ENCODE results near the gene GPR37L1.
"Not testable (repeated sequence)": the region's sequence is repeated elsewhere in the genome, so short reads cannot be mapped to it uniquely, and the experiment has no call there.

GPR37L1 gene

DNA sequence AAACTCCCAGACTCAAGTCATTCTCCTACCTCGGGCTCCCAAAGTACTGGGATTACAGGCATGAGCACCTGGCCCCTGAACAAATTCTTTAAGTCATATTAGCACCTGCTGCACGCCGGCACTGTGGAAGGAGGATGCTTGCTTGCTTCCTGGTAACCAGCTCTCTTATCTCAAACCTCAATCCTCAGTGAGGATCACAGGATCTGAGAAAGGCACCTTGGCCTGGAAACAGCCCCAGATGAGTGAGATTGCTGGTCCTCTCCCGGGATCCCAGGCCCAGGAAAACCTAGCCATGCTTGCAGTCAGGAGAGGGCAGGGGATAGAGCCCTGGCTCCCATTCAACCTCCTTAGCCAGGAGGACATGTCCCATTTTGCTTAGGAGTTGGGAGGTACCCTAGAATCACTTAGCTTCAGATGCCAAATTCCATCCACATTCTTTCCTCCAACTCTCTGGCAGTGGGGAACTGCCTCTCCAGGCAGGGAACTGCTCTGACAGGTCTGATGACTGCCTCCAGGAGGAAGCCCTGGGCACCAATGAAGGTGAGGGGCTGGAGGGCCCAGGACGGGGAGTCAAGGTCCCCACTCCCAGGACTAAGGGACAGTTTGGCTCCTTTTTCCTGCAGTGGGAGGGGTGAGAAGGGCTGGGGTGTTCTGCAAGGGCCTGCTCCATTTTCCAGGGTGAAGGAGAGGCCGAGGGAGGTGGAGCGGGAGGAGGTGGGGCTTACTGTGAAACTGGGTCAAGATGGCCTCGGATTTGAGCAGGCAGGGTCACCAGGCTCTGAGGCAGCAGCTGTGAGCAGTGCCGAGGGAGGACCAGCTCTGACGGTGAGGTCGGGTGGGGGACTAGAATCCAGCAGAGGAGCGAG lies 9.5 kb downstream of the GPR37L1 start:
- in situ Hi-C loops (cut with MboI; ENCODE audit: low sequenced_read_pairs), result no loop called here

DNA sequence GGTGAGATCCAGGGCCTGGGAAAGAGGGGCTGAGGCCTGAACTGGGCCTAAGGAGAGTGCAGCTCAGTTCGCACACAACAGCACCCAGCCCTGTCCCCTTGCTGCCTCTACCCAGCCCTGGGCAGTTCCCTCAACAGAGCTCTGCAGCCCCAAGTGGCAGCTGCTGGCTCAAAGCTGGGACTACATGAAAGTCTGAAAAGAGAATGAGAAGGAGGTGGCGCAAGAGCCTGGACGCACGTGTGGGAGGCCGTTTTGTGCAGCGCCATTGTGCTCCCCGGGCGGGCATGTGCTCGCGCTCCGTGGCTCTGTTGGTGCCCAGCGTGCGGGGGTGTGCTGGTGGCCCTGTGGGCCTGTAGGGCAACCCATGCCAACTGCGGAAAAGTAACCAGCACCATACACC lies 10.3 kb downstream of the GPR37L1 start:
- in situ Hi-C loops (cut with MboI; ENCODE audit: low sequenced_read_pairs), result no loop called here

- in situ Hi-C loops (cut with MboI; ENCODE audit: low sequenced_read_pairs), result no loop called here
Measured at GRCh38 chr1:202133496-202133895, 10.8 kb downstream of the GPR37L1 start.

DNA sequence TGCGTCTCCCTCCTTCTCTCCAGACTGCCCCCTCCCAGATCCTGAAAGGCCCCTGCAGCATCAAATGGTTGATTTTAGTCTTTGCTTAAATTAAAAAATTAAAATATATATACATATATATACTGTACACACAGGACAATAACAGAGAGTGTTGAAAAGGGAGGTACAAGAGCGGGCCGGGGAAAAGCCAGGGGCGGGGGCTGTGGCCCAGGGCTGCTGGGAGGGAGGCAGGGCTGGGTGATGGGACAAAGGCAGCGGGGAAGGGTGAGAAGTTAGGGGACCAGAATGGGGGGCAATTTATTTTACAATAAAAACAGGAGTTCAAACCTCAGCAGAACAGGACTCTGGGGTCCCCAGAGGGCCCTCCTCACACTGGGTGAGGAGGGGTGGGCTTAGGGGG lies 11.3 kb downstream of the GPR37L1 start:
- in situ Hi-C loops (cut with MboI; ENCODE audit: low sequenced_read_pairs), result no loop called here

GRCh38 chr1:202134645-202135172 lies 12.0 kb downstream of the GPR37L1 start:
- in situ Hi-C loops (cut with MboI; ENCODE audit: low sequenced_read_pairs), result no loop called here

- in situ Hi-C loops (cut with MboI; ENCODE audit: low sequenced_read_pairs), result no loop called here
Measured at GRCh38 chr1:202135221-202135721, 12.6 kb downstream of the GPR37L1 start.

- in situ Hi-C loops (cut with MboI; ENCODE audit: low sequenced_read_pairs), result no loop called here
Measured at GRCh38 chr1:202140833-202141232, 18.1 kb downstream of the GPR37L1 start.

DNA sequence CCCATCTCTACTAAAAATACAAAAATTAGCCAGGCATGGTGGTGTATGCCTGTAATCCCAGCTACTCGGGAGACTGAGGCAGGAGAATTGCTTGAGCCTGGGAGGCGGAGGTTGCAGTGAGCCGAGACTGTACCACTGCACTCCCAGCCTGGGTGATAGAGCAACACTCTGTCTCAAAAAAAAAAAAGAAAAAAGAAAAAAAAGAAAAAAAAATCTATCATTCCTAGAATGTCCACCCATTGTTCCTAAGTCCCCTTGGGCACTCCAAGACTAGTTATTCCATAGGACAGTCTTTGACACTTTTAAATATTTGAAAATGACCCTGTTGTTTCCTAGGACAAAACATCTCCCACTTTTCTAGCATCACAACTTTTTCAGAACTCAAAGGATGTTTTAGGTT lies 18.8 kb downstream of the GPR37L1 start:
- in situ Hi-C loops (cut with MboI; ENCODE audit: low sequenced_read_pairs), result not testable (repeated sequence)

GRCh38 chr1:202143011-202143767 lies 20.5 kb downstream of the GPR37L1 start:
- in situ Hi-C loops (cut with MboI; ENCODE audit: low sequenced_read_pairs), result no loop called here

GRCh38 chr1:202143768-202144401 lies 21.2 kb downstream of the GPR37L1 start:
- in situ Hi-C loops (cut with MboI; ENCODE audit: low sequenced_read_pairs), result no loop called here

- in situ Hi-C loops (cut with MboI; ENCODE audit: low sequenced_read_pairs), result no loop called here
Measured at GRCh38 chr1:202144402-202145067, 21.8 kb downstream of the GPR37L1 start, which contains the start of gene ARL8A. Gene ARL8A, minus strand, starts transcription at chr1:202144737. Its CDS starts 165 bp downstream, at chr1:202144572.

- in situ Hi-C loops (cut with MboI; ENCODE audit: low sequenced_read_pairs), result no loop called here
Measured at GRCh38 chr1:202145068-202145743, 22.5 kb downstream of the GPR37L1 start.

GRCh38 chr1:202145744-202146140 lies 23.0 kb downstream of the GPR37L1 start:
- in situ Hi-C loops (cut with MboI; ENCODE audit: low sequenced_read_pairs), result not testable (repeated sequence)

DNA sequence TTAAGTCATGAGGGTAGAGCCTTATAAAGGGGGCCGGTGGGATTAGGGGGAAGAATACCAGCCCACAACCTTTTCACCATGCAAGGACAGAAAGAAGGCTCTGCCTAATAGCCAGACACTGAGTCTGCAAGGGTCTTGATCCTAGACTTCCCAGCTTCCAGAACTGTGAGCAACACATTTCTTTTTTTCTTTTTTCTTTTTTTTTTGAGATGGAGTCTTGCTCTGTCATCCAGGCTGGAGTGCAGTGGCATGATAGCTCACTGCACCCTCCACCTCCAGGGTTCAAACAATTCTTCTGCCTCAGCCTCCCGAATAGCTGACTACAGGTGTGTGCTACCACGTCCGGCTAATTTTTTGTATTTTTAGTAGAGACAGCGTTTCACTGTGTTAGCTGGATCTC lies 23.6 kb downstream of the GPR37L1 start:
- in situ Hi-C loops (cut with MboI; ENCODE audit: low sequenced_read_pairs), result no loop called here

- in situ Hi-C loops (cut with MboI; ENCODE audit: low sequenced_read_pairs), result no loop called here
Measured at GRCh38 chr1:202146993-202147392, 24.3 kb downstream of the GPR37L1 start.

DNA sequence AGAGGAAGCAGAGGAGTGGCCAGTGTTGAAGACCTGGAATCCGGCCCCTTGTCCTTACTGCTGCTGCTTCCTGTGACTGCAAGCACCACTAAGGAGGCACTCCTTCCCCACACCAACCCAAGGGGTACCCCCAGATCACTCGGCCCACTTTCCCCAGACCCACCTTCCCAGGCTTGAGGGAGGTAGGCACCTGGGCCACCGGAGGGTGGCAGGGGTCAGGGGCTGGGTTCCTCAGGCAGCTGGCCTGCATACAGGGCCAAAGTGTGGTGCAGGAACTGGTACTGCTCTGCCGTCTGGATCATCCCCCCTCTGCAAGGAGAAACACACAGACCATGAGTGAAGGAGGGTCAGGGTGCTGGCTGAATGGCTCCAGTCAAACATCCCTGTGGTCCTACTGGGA lies 25.7 kb downstream of the GPR37L1 start:
- in situ Hi-C loops (cut with MboI; ENCODE audit: low sequenced_read_pairs), result no loop called here

GRCh38 chr1:202149566-202149965 lies 26.8 kb downstream of the GPR37L1 start:
- in situ Hi-C loops (cut with MboI; ENCODE audit: low sequenced_read_pairs), result no loop called here

GRCh38 chr1:202150187-202150586 lies 27.5 kb downstream of the GPR37L1 start:
- in situ Hi-C loops (cut with MboI; ENCODE audit: low sequenced_read_pairs), result no loop called here

DNA sequence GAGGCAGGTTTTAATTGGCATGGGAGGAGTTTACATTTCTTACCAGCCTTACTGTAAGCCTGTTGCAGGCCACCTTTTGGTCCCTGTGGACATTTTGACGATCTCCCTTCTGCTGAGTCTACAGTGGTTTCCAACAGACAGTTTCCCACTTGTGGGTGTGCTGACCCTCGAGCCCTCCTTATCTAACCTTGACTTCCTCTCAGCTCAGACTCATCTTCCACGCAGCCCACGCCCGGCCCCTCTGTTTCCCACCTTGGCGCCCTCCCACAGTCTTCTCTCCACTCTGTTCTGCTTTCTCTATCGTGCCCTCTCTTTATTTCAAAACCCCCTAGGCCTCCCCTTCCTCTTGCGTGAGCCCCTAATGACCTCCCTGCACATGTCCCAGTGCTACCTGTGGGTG lies 27.9 kb downstream of the GPR37L1 start:
- in situ Hi-C loops (cut with MboI; ENCODE audit: low sequenced_read_pairs), result no loop called here

- in situ Hi-C loops (cut with MboI; ENCODE audit: low sequenced_read_pairs), result no loop called here
Measured at GRCh38 chr1:202151045-202151444, 28.3 kb downstream of the GPR37L1 start.
